ENCODE measurements around the gene IER5. TPM values are rescaled to one million over a fixed set of nuclear protein-coding genes. Genes with fewer than 3 reads are reported as not detected.
A peak's percentile ranks its signal among the peaks of the same experiment; 100 is the strongest.

The IER5 gene
- total RNA-seq, 1 donor from 2014 or later = 20.5 TPM

GRCh38 chr1:181092883-181093458 lies 4.5 kb downstream of the IER5 start:
- intact Hi-C loops (cut with DNase I) = no loop called here
- no peak for DNase-seq (ENCODE audit: low spot score)

GRCh38 chr1:181094416-181095212 lies 6.1 kb downstream of the IER5 start:
- DNase-seq (ENCODE audit: low spot score) = no peak

GRCh38 chr1:181095260-181095659 lies 6.8 kb downstream of the IER5 start:
- no peak for DNase-seq (ENCODE audit: low spot score)
- intact Hi-C loops (cut with DNase I) = no loop called here

More at GRCh38 chr1:181094416-181095212, 6.1 kb downstream of the IER5 start:
- intact Hi-C loops (cut with DNase I) = no loop called here

GRCh38 chr1:181095763-181096184 lies 7.3 kb downstream of the IER5 start:
- intact Hi-C loops (cut with DNase I) = no loop called here
- DNase-seq (ENCODE audit: low spot score) = no peak

GRCh38 chr1:181097242-181097641 lies 8.7 kb downstream of the IER5 start:
- no peak for DNase-seq (ENCODE audit: low spot score)
- intact Hi-C loops (cut with DNase I) = no loop called here

- DNase-seq (ENCODE audit: low spot score) = no peak
- intact Hi-C loops (cut with DNase I) = no loop called here
Measured at GRCh38 chr1:181099152-181100014, 10.9 kb downstream of the IER5 start.

- no peak for DNase-seq (ENCODE audit: low spot score)
- intact Hi-C loops (cut with DNase I) = no loop called here
Measured at GRCh38 chr1:181100015-181100905, 11.8 kb downstream of the IER5 start.

- DNase-seq (ENCODE audit: low spot score) = no peak
- intact Hi-C loops (cut with DNase I) = no loop called here
Measured at GRCh38 chr1:181100934-181101333, 12.4 kb downstream of the IER5 start.

GRCh38 chr1:181101581-181102226 lies 13.2 kb downstream of the IER5 start:
- no peak for DNase-seq (ENCODE audit: low spot score)
- intact Hi-C loops (cut with DNase I) = no loop called here

GRCh38 chr1:181102841-181103240 lies 14.3 kb downstream of the IER5 start:
- no peak for DNase-seq (ENCODE audit: low spot score)
- intact Hi-C loops (cut with DNase I) = no loop called here

GRCh38 chr1:181103399-181103798 lies 14.9 kb downstream of the IER5 start:
- intact Hi-C loops (cut with DNase I) = no loop called here
- no peak for DNase-seq (ENCODE audit: low spot score)

GRCh38 chr1:181104042-181104789 lies 15.7 kb downstream of the IER5 start:
- DNase-seq (ENCODE audit: low spot score) = no peak
- intact Hi-C loops (cut with DNase I) = no loop called here

- DNase-seq (ENCODE audit: low spot score) = no peak
- intact Hi-C loops (cut with DNase I) = no loop called here
Measured at GRCh38 chr1:181104790-181105133, 16.3 kb downstream of the IER5 start.

- peak; percentile 98 for DNase-seq (ENCODE audit: low spot score)
- intact Hi-C loops (cut with DNase I) = loop anchor here (1.0 kb wide), 1 partner anchor 15 kb away; no protein-coding TSS in a partner anchor
Measured at GRCh38 chr1:181105134-181106021, 16.9 kb downstream of the IER5 start.

GRCh38 chr1:181106022-181106312 lies 17.5 kb downstream of the IER5 start:
- DNase-seq (ENCODE audit: low spot score) = no peak
- intact Hi-C loops (cut with DNase I) = loop anchor here (1.0 kb wide), 1 partner anchor 16 kb away; no protein-coding TSS in a partner anchor

GRCh38 chr1:181106479-181106878 lies 18.0 kb downstream of the IER5 start:
- intact Hi-C loops (cut with DNase I) = loop anchor here (1.0 kb wide), 1 partner anchor 16 kb away; no protein-coding TSS in a partner anchor
- no peak for DNase-seq (ENCODE audit: low spot score)

- intact Hi-C loops (cut with DNase I) = loop anchor here (1.0 kb wide), 1 partner anchor 35 kb away; no protein-coding TSS in a partner anchor
- no peak for DNase-seq (ENCODE audit: low spot score)
Measured at GRCh38 chr1:181107711-181108110, 19.2 kb downstream of the IER5 start.

Data from cardiac septum (tissue), 1 donor.